Esophagus squamous epithelium (tissue), 5 donors: ENCODE data around the gene SYTL1. TPM values are rescaled to one million over a fixed set of nuclear protein-coding genes. Genes with fewer than 3 reads are reported as not detected.
"Not testable (repeated sequence)": the region's sequence is repeated elsewhere in the genome, so short reads cannot be mapped to it uniquely, and the experiment has no call there.

ENCODE experiments used
- DNase-seq: peaks from one replicate; lab custom pipeline; 2025; lab: John Stamatoyannopoulos, UW
- H3K27ac ChIP-seq, 4 donors: fragments of 200-600 bp; sonication (generic); one replicate each; pipeline ENCODE4 v1.5.1; 2016 to 2019; ENCODE audit warnings: mild to moderate bottlenecking in 1 of 4
- H3K27me3 ChIP-seq, 4 donors: fragments of 200-600 bp; sonication (generic); 1 replicate in 3 of 4; 2 replicates in 1 of 4; pipeline versions ENCODE4 v1.5.1 to v1.6.0; 2017 to 2021; ENCODE audit warnings: antibody characterized with exemption in 1 of 4
- H3K36me3 ChIP-seq, 3 donors: fragments of 200-600 bp; sonication (generic); one replicate each; pipeline ENCODE4 v1.5.1; 2016 to 2019
- H3K4me1 ChIP-seq, 3 donors: fragments of 200-600 bp; sonication (generic); one replicate each; pipeline ENCODE4 v1.5.1; 2017 to 2019
- H3K4me3 ChIP-seq, 4 donors: fragments of 200-600 bp; sonication (generic); 1 replicate in 3 of 4; 2 replicates in 1 of 4; pipeline ENCODE4 v1.5.1; 2016 to 2019; ENCODE audit warnings: mild to moderate bottlenecking in 2 of 4, moderate library complexity in 1 of 4
- H3K9me3 ChIP-seq, 3 donors: fragments of 200-600 bp; sonication (generic); one replicate each; pipeline ENCODE4 v1.5.1; 2016 to 2019
- CTCF ChIP-seq, 6 experiments: fragments of 450-650 bp in 4 of 6; fragments of 200-600 bp in 2 of 6; sonication (generic) in 2 of 6; IDR thresholded peaks; one replicate each; pipeline ENCODE4 v1.5.1; 2016 to 2019; ENCODE audit warnings: antibody characterized with exemption in 6 of 6, mild to moderate bottlenecking in 4 of 6, moderate library complexity in 4 of 6
- POLR2A ChIP-seq, 4 donors: fragments of 450-650 bp; IDR thresholded peaks; one replicate each; pipeline ENCODE4 v1.6.1; 2017; ENCODE audit warnings: antibody characterized with exemption in 4 of 4, mild to moderate bottlenecking in 4 of 4, moderate library complexity in 3 of 4
- WGBS, 2 donors: methylation state at CpG; one replicate each; pipeline ENCODE4 v1.1.5; 2018; 5-methylcytosine and 5-hydroxymethylcytosine counted together
- intact Hi-C: fragments of 100-400 bp; cut with DNase I; formaldehyde crosslinking; loops from one replicate; pipeline ENCODE4 v1.15.0; 2022
- total RNA-seq, 4 donors: library from RNA; depleted of rRNA; stranded (reverse); fragments of >200 nt; gene quantifications; one replicate each; pipeline ENCODE4 v1.1.0, GENCODE V29; 2016
- donor health status: DM: yes; HTN: yes; CAD: no.

SYTL1 gene
- total RNA-seq, 4 donors from 2014 or later, result 74.7 to 182 (median 125) TPM

GRCh38 chr1:27380766-27381733 is 39.2 kb downstream of the SYTL1 start:
- Histone ChIP-seq H3K27me3 (peaks cover 0 to 12% (median 0%) of the 10 kb centered on the region in 4 donors), H3K36me3 (no peaks in the 10 kb centered on the region), H3K27ac (peak overlapping the region; percentile 76 to 85 (median 80)), H3K4me3 (peak overlapping the region in 2 of 4 donors; percentile 51 to 64), H3K9me3 (no peaks in the 10 kb centered on the region), H3K4me1 (peaks cover 26 to 70% (median 31%) of the 10 kb centered on the region in 3 donors)
- WGBS, 2 donors, result 42 to 54% methylated on average over 5 to 9 of the region's 12 CpGs
- intact Hi-C loops, result no loop called here
- DNase-seq, result no peak
- TF ChIP-seq CTCF (IDR thresholded peaks at IDR 0.05), result no peak
- peak in 1 of 4 donors; percentile 31 for TF ChIP-seq POLR2A (IDR thresholded peaks at IDR 0.05)

GRCh38 chr1:27381969-27382762 is 40.3 kb downstream of the SYTL1 start:
- Histone ChIP-seq H3K9me3 (no peaks in the 10 kb centered on the region), H3K27me3 (peaks cover 0 to 12% (median 0%) of the 10 kb centered on the region in 4 donors), H3K4me3 (peak overlapping the region; percentile 51 to 64 (median 56)), H3K27ac (peak overlapping the region; percentile 78 to 87 (median 84)), H3K4me1 (peaks cover 26 to 66% (median 31%) of the 10 kb centered on the region in 3 donors), H3K36me3 (no peaks in the 10 kb centered on the region)
- intact Hi-C loops, result no loop called here
- no peak for TF ChIP-seq POLR2A (IDR thresholded peaks at IDR 0.05)
- TF ChIP-seq CTCF (IDR thresholded peaks at IDR 0.05), result no peak
- 41 to 88% methylated on average over 4 to 7 of the region's 18 CpGs for WGBS, 2 donors
- DNase-seq, result no peak

GRCh38 chr1:27383039-27383605 is 41.3 kb downstream of the SYTL1 start, which contains the start of gene CD164L2:
TSS of gene CD164L2 (minus strand) at chr1:27383333. CDS start at chr1:27383239, 94 bp downstream.
- 28 to 100% methylated on average over 1 to 5 of the region's 43 CpGs for WGBS, 2 donors
- Histone ChIP-seq H3K36me3 (no peaks in the 10 kb centered on the region), H3K9me3 (no peaks in the 10 kb centered on the region), H3K27ac (peak within 1 kb of the TSS; percentile 78 to 87 (median 84)), H3K27me3 (peaks cover 0 to 12% (median 0%) of the 10 kb centered on the region in 4 donors), H3K4me3 (peak within 1 kb of the TSS; percentile 51 to 64 (median 56)), H3K4me1 (peaks cover 26 to 56% (median 31%) of the 10 kb centered on the region in 3 donors)
- intact Hi-C loops, result no loop called here
- DNase-seq, result no peak
- TF ChIP-seq CTCF (IDR thresholded peaks at IDR 0.05) (no peak), POLR2A (IDR thresholded peaks at IDR 0.05) (peak in 1 of 4 donors; percentile 27)

- Histone ChIP-seq H3K4me3 (no peak overlapping the region), H3K27ac (peak overlapping the region in 2 of 4 donors; percentile 82 to 87), H3K27me3 (peaks cover 0 to 12% (median 0%) of the 10 kb centered on the region in 4 donors), H3K4me1 (peaks cover 26 to 56% (median 31%) of the 10 kb centered on the region in 3 donors), H3K9me3 (no peaks in the 10 kb centered on the region), H3K36me3 (no peaks in the 10 kb centered on the region)
- TF ChIP-seq POLR2A (IDR thresholded peaks at IDR 0.05) (no peak), CTCF (IDR thresholded peaks at IDR 0.05) (no peak)
- intact Hi-C loops, result no loop called here
- no peak for DNase-seq
- WGBS, 2 donors, result 79 to 82% methylated on average over 13 of the region's 13 CpGs
Observed at GRCh38 chr1:27383661-27384060, 41.8 kb downstream of the SYTL1 start.

- Histone ChIP-seq H3K4me1 (peaks cover 15 to 47% (median 23%) of the 10 kb centered on the region in 3 donors), H3K27me3 (peaks cover 0 to 12% (median 0%) of the 10 kb centered on the region in 4 donors)
- H3K4me3 ChIP-seq, H3K36me3 ChIP-seq, DNase-seq, H3K9me3 ChIP-seq, intact Hi-C loops, H3K27ac ChIP-seq: not testable (repeated sequence)
- WGBS, 2 donors, result 96 to 100% methylated on average over 3 of the region's 3 CpGs
Observed at GRCh38 chr1:27384797-27385196, 43.0 kb downstream of the SYTL1 start.
